Activated CD8-positive, alpha-beta memory T cell treated with anti-CD3 and anti-CD28 coated beads for 36 hours (primary cell): Measurements from ENCODE around the gene FRMPD2. TPM values are rescaled to one million over a fixed set of nuclear protein-coding genes. Genes with fewer than 3 reads are reported as not detected.

Experiments used
- total RNA-seq, 2 experiments: library from RNA; stranded (reverse); gene quantifications; one replicate each; pipeline ENCODE4 v1.2.3, GENCODE V29; 2021

FRMPD2 gene
- total RNA-seq, 2 experiments from 2014 or later: not detected

Other genes with a start within 250 kb of the FRMPD2 start
- gene MAPK8, start 32.0 kb upstream of the FRMPD2 start, total RNA-seq: 10 to 100 TPM; 46.0 to 48.0 TPM